HEK293 (cell line): ENCODE data around the gene DMKN.

Source experiments
- EGR2 ChIP-seq: fragments of 450-650 bp; formaldehyde crosslinking; IDR thresholded peaks from 2 replicates; pipeline ENCODE4 v1.5.1; 2016; ENCODE audit warnings: low read depth, missing biosample characterization, missing genetic modification characterization
- KLF1 ChIP-seq: fragments of 450-650 bp; formaldehyde crosslinking; IDR thresholded peaks from 2 replicates; pipeline ENCODE4 v1.5.1; 2016; ENCODE audit warnings: missing biosample characterization, missing genetic modification characterization
- OSR2 ChIP-seq: fragments of 450-650 bp; formaldehyde crosslinking; IDR thresholded peaks from 2 replicates; pipeline ENCODE4 v1.5.1; 2016; ENCODE audit warnings: missing biosample characterization, missing genetic modification characterization
- ZBTB20 ChIP-seq: fragments of 450-650 bp; formaldehyde crosslinking; IDR thresholded peaks from 2 replicates; pipeline ENCODE4 v1.5.1; 2016; ENCODE audit warnings: missing biosample characterization, missing genetic modification characterization
- ZFP69B ChIP-seq: fragments of 450-650 bp; formaldehyde crosslinking; IDR thresholded peaks from 2 replicates; pipeline ENCODE4 v1.5.1; 2016; ENCODE audit warnings: missing biosample characterization, missing genetic modification characterization
- ZNF146 ChIP-seq: fragments of 450-650 bp; formaldehyde crosslinking; IDR thresholded peaks from 2 replicates; pipeline ENCODE4 v1.5.1; 2016; ENCODE audit warnings: missing biosample characterization, missing genetic modification characterization
- ZNF155 ChIP-seq: fragments of 450-650 bp; formaldehyde crosslinking; IDR thresholded peaks from 2 replicates; pipeline ENCODE4 v1.5.1; 2016; ENCODE audit warnings: missing biosample characterization, missing genetic modification characterization
- ZNF184 ChIP-seq: fragments of 450-650 bp; IDR thresholded peaks from 2 replicates; pipeline ENCODE4 v1.5.1; 2018; ENCODE audit warnings: missing biosample characterization, mild to moderate bottlenecking, missing genetic modification characterization
- ZNF214 ChIP-seq: fragments of 450-650 bp; formaldehyde crosslinking; IDR thresholded peaks from 2 replicates; pipeline ENCODE4 v1.5.1; 2017; ENCODE audit warnings: missing biosample characterization, mild to moderate bottlenecking, missing genetic modification characterization, borderline replicate concordance
- ZNF510 ChIP-seq: fragments of 450-650 bp; formaldehyde crosslinking; IDR thresholded peaks from 2 replicates; pipeline ENCODE4 v1.5.1; 2018; ENCODE audit warnings: mild to moderate bottlenecking, missing genetic modification characterization, missing biosample characterization; ENCODE audit not compliant: insufficient replicate concordance
- ZNF521 ChIP-seq: fragments of 450-650 bp; formaldehyde crosslinking; IDR thresholded peaks from 2 replicates; pipeline ENCODE4 v1.5.1; 2017; ENCODE audit warnings: missing biosample characterization, mild to moderate bottlenecking, missing genetic modification characterization
- ZNF530 ChIP-seq: fragments of 450-650 bp; formaldehyde crosslinking; IDR thresholded peaks from 2 replicates; pipeline ENCODE4 v1.5.1; 2016; ENCODE audit warnings: low read depth, missing biosample characterization, missing genetic modification characterization
- ZNF596 ChIP-seq: fragments of 450-650 bp; IDR thresholded peaks from 2 replicates; pipeline ENCODE4 v1.5.0; 2018; ENCODE audit warnings: missing biosample characterization, mild to moderate bottlenecking, missing genetic modification characterization, moderate library complexity
- ZNF600 ChIP-seq: fragments of 450-650 bp; formaldehyde crosslinking; IDR thresholded peaks from 2 replicates; pipeline ENCODE4 v1.5.1; 2016; ENCODE audit warnings: missing biosample characterization, missing genetic modification characterization
- ZNF621 ChIP-seq: fragments of 450-650 bp; formaldehyde crosslinking; IDR thresholded peaks from 2 replicates; pipeline ENCODE4 v1.5.1; 2017; ENCODE audit warnings: missing biosample characterization, missing genetic modification characterization
- ZNF701 ChIP-seq: fragments of 450-650 bp; formaldehyde crosslinking; IDR thresholded peaks from 2 replicates; pipeline ENCODE4 v1.5.1; 2016; ENCODE audit warnings: missing biosample characterization, missing genetic modification characterization
- ZNF768 ChIP-seq: fragments of 450-650 bp; formaldehyde crosslinking; IDR thresholded peaks from 2 replicates; pipeline ENCODE4 v1.5.1; 2018; ENCODE audit warnings: missing biosample characterization, mild to moderate bottlenecking, missing genetic modification characterization
- ZNF843 ChIP-seq: fragments of 450-650 bp; formaldehyde crosslinking; IDR thresholded peaks from 2 replicates; pipeline ENCODE4 v1.5.1; 2016; ENCODE audit warnings: missing biosample characterization, missing genetic modification characterization
- TF ChIP-seq, protein P1 (sequence below): fragments of 450-650 bp; formaldehyde crosslinking; IDR thresholded peaks from 2 replicates; pipeline ENCODE4 v1.5.0; 2017; ENCODE audit warnings: missing biosample characterization, missing genetic modification characterization, borderline replicate concordance
- TF ChIP-seq, protein P2 (sequence below): fragments of 450-650 bp; formaldehyde crosslinking; IDR thresholded peaks from 2 replicates; pipeline ENCODE4 v1.5.1; 2016; ENCODE audit warnings: missing biosample characterization, missing genetic modification characterization, borderline replicate concordance
- TF ChIP-seq, protein P3 (sequence below): fragments of 450-650 bp; formaldehyde crosslinking; IDR thresholded peaks from 2 replicates; pipeline ENCODE4 v1.5.1; 2017; ENCODE audit warnings: missing biosample characterization, mild to moderate bottlenecking, missing genetic modification characterization, moderate library complexity
- TF ChIP-seq, protein P4 (sequence below): fragments of 450-650 bp; formaldehyde crosslinking; IDR thresholded peaks from 2 replicates; pipeline ENCODE4 v1.5.1; 2017; ENCODE audit warnings: missing biosample characterization, missing genetic modification characterization
- TF ChIP-seq, protein P5 (sequence below): fragments of 450-650 bp; formaldehyde crosslinking; IDR thresholded peaks from 2 replicates; pipeline ENCODE4 v1.5.1; 2016; ENCODE audit warnings: missing biosample characterization, missing genetic modification characterization
- TF ChIP-seq, protein P6 (sequence below): fragments of 450-650 bp; formaldehyde crosslinking; IDR thresholded peaks from 2 replicates; pipeline ENCODE4 v1.5.1; 2016; ENCODE audit warnings: missing biosample characterization, missing genetic modification characterization, low read depth
- TF ChIP-seq, protein P7 (sequence below): fragments of 450-650 bp; formaldehyde crosslinking; conservative IDR thresholded peaks from 2 replicates; pipeline ENCODE4 v1.5.1; 2016; ENCODE audit warnings: low read depth, missing biosample characterization, missing genetic modification characterization

The DMKN gene

DNA sequence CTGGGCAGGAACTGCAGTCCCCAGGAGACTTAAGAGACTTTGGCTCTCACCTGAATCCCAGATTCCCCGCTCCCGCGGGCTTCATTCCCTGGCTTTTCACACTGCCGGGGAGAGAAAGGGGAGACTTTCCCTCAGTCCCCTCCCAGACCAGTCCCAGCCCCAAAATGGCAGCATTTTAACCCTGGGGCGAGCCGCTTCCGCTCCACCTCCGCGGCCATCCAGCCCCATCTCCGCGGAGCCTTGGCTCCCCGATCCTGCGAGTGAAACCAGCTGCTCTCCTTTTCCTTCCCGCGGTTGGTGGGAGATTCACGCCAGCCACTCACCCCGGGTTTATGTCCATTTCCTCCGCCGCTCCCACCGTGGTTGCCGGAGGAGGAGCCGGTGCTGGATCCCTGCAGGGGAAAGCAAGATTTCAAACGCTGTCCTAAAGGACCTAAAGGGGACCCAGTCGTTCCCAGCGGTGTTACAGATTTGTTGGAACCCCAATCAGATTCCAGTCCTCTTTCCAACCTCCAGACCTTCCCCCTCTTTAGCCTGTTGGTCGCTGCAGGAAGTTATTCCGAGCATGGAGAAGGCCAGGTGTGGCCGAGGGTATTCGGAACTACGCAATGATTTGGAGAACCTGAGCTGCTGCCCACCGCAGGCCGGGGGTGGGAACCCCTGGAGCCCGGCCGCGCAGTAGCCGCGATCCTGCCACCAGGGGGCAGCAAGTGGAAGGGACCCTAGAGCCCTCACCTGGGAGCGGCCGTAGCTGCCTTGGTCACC, 3.4 kb downstream of the DMKN start (continued):
- TF ChIP-seq, protein P1, sequence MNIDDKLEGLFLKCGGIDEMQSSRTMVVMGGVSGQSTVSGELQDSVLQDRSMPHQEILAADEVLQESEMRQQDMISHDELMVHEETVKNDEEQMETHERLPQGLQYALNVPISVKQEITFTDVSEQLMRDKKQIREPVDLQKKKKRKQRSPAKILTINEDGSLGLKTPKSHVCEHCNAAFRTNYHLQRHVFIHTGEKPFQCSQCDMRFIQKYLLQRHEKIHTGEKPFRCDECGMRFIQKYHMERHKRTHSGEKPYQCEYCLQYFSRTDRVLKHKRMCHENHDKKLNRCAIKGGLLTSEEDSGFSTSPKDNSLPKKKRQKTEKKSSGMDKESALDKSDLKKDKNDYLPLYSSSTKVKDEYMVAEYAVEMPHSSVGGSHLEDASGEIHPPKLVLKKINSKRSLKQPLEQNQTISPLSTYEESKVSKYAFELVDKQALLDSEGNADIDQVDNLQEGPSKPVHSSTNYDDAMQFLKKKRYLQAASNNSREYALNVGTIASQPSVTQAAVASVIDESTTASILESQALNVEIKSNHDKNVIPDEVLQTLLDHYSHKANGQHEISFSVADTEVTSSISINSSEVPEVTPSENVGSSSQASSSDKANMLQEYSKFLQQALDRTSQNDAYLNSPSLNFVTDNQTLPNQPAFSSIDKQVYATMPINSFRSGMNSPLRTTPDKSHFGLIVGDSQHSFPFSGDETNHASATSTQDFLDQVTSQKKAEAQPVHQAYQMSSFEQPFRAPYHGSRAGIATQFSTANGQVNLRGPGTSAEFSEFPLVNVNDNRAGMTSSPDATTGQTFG (tag by site-specific recombination): no peak
- no peak for TF ChIP-seq ZNF530
- TF ChIP-seq ZNF155: no peak
- TF ChIP-seq ZNF843 (tag by site-specific recombination): peak; percentile 63; the same call in 1 of the 2 replicates
- no peak for TF ChIP-seq ZNF214 (tag by site-specific recombination)
- no peak for TF ChIP-seq ZNF768 (tag by site-specific recombination)
- TF ChIP-seq EGR2 (tag by site-specific recombination): peak; percentile 86
- no peak for TF ChIP-seq ZNF621
- TF ChIP-seq ZNF596 (tag by site-specific recombination): peak; percentile 4; the same call in 1 of the 2 replicates
- TF ChIP-seq, protein P2, sequence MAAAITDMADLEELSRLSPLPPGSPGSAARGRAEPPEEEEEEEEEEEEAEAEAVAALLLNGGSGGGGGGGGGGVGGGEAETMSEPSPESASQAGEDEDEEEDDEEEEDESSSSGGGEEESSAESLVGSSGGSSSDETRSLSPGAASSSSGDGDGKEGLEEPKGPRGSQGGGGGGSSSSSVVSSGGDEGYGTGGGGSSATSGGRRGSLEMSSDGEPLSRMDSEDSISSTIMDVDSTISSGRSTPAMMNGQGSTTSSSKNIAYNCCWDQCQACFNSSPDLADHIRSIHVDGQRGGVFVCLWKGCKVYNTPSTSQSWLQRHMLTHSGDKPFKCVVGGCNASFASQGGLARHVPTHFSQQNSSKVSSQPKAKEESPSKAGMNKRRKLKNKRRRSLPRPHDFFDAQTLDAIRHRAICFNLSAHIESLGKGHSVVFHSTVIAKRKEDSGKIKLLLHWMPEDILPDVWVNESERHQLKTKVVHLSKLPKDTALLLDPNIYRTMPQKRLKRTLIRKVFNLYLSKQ (tag by site-specific recombination): no peak
- TF ChIP-seq ZNF184 (tag by site-specific recombination): no peak
- TF ChIP-seq ZFP69B (tag by site-specific recombination): peak; percentile 87
- TF ChIP-seq, protein P3, sequence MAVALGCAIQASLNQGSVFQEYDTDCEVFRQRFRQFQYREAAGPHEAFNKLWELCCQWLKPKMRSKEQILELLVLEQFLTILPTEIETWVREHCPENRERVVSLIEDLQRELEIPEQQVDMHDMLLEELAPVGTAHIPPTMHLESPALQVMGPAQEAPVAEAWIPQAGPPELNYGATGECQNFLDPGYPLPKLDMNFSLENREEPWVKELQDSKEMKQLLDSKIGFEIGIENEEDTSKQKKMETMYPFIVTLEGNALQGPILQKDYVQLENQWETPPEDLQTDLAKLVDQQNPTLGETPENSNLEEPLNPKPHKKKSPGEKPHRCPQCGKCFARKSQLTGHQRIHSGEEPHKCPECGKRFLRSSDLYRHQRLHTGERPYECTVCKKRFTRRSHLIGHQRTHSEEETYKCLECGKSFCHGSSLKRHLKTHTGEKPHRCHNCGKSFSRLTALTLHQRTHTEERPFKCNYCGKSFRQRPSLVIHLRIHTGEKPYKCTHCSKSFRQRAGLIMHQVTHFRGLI (tag by site-specific recombination): peak; percentile 72
- TF ChIP-seq ZBTB20 (tag by site-specific recombination): peak; percentile 87
- TF ChIP-seq, protein P4, sequence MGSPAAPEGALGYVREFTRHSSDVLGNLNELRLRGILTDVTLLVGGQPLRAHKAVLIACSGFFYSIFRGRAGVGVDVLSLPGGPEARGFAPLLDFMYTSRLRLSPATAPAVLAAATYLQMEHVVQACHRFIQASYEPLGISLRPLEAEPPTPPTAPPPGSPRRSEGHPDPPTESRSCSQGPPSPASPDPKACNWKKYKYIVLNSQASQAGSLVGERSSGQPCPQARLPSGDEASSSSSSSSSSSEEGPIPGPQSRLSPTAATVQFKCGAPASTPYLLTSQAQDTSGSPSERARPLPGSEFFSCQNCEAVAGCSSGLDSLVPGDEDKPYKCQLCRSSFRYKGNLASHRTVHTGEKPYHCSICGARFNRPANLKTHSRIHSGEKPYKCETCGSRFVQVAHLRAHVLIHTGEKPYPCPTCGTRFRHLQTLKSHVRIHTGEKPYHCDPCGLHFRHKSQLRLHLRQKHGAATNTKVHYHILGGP (tag by site-specific recombination): no peak
- TF ChIP-seq, protein P5, sequence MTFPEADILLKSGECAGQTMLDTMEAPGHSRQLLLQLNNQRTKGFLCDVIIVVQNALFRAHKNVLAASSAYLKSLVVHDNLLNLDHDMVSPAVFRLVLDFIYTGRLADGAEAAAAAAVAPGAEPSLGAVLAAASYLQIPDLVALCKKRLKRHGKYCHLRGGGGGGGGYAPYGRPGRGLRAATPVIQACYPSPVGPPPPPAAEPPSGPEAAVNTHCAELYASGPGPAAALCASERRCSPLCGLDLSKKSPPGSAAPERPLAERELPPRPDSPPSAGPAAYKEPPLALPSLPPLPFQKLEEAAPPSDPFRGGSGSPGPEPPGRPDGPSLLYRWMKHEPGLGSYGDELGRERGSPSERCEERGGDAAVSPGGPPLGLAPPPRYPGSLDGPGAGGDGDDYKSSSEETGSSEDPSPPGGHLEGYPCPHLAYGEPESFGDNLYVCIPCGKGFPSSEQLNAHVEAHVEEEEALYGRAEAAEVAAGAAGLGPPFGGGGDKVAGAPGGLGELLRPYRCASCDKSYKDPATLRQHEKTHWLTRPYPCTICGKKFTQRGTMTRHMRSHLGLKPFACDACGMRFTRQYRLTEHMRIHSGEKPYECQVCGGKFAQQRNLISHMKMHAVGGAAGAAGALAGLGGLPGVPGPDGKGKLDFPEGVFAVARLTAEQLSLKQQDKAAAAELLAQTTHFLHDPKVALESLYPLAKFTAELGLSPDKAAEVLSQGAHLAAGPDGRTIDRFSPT (tag by site-specific recombination): peak; percentile 73; the same call in 1 of the 2 replicates
- TF ChIP-seq, protein P6, sequence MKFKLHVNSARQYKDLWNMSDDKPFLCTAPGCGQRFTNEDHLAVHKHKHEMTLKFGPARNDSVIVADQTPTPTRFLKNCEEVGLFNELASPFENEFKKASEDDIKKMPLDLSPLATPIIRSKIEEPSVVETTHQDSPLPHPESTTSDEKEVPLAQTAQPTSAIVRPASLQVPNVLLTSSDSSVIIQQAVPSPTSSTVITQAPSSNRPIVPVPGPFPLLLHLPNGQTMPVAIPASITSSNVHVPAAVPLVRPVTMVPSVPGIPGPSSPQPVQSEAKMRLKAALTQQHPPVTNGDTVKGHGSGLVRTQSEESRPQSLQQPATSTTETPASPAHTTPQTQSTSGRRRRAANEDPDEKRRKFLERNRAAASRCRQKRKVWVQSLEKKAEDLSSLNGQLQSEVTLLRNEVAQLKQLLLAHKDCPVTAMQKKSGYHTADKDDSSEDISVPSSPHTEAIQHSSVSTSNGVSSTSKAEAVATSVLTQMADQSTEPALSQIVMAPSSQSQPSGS (tag by site-specific recombination): no peak
- peak; percentile 20; the same call in 1 of the 2 replicates for TF ChIP-seq ZNF146 (tag by site-specific recombination)
- no peak for TF ChIP-seq ZNF701 (tag by site-specific recombination)
- peak; percentile 56 for TF ChIP-seq KLF1 (tag by site-specific recombination)
- peak; percentile 97 for TF ChIP-seq ZNF600 (tag by site-specific recombination)
- TF ChIP-seq, protein P7, sequence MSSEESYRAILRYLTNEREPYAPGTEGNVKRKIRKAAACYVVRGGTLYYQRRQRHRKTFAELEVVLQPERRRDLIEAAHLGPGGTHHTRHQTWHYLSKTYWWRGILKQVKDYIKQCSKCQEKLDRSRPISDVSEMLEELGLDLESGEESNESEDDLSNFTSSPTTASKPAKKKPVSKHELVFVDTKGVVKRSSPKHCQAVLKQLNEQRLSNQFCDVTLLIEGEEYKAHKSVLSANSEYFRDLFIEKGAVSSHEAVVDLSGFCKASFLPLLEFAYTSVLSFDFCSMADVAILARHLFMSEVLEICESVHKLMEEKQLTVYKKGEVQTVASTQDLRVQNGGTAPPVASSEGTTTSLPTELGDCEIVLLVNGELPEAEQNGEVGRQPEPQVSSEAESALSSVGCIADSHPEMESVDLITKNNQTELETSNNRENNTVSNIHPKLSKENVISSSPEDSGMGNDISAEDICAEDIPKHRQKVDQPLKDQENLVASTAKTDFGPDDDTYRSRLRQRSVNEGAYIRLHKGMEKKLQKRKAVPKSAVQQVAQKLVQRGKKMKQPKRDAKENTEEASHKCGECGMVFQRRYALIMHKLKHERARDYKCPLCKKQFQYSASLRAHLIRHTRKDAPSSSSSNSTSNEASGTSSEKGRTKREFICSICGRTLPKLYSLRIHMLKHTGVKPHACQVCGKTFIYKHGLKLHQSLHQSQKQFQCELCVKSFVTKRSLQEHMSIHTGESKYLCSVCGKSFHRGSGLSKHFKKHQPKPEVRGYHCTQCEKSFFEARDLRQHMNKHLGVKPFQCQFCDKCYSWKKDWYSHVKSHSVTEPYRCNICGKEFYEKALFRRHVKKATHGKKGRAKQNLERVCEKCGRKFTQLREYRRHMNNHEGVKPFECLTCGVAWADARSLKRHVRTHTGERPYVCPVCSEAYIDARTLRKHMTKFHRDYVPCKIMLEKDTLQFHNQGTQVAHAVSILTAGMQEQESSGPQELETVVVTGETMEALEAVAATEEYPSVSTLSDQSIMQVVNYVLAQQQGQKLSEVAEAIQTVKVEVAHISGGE (tag by site-specific recombination): peak; percentile 86
- no peak for TF ChIP-seq OSR2
- TF ChIP-seq ZNF521: no peak
- TF ChIP-seq ZNF510 (tag by site-specific recombination): no peak
